Dermis microvascular lymphatic vessel endothelial cell (primary cell): Measurements from ENCODE around the gene PTPN14. TPM values are rescaled to one million over a fixed set of nuclear protein-coding genes. Genes with fewer than 3 reads are reported as not detected.
A peak's percentile ranks its signal among the peaks of the same experiment; 100 is the strongest.

Source experiments
- DNase-seq, 2 donors: peaks; one replicate each; pipeline versions ENCODE4 v3.0.0 to v3.0.0-alpha.2; 2010; ENCODE audit warnings: low read depth in 2 of 2
- total RNA-seq: library from RNA; depleted of rRNA; stranded (reverse); fragments of >200 nt; gene quantifications from 2 replicates; pipeline ENCODE4 v1.2.1, GENCODE V29; 2014

Gene PTPN14
- total RNA-seq, 1 donor from 2014 or later: 54.3 TPM

DNA sequence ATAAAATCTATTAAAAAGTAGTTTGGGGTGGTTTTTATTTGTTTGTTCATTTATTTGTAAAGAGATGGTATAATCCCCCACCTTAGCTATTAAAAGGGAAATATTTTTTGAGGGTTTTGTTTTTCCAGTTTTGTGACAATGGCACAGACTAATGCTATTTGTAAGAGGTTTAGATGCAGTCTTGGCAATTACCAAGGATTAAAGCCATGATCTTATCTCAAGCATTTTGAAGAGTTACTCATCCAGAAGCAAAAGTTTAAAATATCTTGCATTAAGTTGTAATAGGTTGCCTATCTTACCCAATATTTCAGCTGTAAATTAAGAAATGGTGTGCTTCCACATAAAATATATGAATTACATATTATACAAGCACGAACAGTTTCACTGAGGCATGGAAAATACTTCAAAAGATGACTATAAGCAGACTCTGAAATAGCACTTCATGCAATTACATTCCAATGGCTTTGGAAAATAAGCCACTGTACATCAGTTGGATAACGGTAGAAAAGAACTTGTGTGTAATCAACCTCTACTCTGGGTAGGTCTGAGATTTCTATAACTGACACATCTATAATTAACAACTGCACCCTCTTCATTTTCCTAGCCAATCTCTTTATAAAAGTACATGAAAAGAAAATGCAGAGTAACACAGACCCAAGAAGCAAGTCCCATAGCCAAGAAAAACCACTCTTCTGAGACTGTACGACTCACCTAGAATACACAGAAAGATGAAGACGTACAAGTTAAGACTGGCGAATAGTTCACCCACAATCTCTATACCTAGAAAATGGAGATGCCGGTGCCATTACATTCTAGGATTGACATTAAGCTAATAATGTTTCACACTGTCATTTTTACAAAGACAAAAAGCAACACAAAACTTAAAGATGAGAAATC is 95.2 kb downstream of the PTPN14 start:
- no peak for DNase-seq

DNA sequence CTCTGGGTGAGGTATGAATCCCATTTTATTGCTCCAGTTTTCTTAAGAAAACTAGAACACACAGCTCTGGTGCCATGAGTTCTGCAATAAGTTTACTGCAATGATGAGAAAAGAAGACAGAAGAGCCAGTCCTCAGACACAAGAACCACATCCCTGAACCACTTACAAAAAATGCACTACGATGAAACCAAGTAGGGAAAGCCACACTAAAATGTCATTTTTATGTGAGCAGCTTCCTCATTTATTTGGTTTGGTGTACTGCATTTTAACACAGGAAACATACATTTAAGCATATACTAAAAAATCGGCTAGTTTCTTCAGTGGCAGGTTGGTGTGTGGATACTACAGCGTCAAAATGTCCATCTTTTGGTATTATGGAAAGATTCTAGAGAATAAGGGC is 95.9 kb downstream of the PTPN14 start:
- DNase-seq: no peak

DNA sequence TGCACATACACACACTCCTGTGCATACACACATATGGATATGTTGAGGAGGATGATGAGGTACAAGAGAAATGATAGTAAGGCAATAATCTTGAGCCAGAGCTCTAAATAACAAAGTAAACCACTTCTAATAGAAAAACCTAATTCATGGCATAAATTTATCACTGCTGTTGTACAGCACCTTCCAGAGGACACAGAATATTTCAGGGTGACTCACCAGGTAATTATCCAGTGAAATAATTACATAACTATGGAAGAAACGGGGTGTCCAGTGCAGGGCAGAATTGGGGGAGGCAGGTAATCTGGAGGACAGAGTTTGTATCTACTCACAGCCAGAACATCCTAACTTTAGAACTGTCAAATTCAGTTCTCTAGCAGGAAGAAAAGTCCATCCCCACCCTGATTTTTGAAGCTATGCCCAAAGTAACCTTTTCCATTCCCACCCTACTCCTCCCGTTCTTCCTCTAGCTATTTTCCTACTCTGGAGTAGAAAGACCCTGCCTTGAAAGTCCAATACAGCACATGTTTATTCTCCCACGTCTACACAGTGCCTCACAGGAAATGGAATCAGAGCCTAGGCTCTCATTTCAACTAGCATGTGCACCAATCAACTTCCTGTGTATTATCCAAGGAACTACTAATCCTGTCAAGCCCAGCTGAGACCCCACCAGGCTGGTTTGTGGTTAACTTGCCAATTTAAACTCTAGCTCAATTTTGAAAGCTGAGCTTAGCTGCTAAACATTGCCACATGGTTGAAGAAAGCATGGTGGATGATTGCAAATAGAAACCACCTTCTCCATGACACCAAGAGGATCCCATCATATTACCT is 96.6 kb downstream of the PTPN14 start:
- peak in 1 of 2 donors; percentile 90 for DNase-seq

DNA sequence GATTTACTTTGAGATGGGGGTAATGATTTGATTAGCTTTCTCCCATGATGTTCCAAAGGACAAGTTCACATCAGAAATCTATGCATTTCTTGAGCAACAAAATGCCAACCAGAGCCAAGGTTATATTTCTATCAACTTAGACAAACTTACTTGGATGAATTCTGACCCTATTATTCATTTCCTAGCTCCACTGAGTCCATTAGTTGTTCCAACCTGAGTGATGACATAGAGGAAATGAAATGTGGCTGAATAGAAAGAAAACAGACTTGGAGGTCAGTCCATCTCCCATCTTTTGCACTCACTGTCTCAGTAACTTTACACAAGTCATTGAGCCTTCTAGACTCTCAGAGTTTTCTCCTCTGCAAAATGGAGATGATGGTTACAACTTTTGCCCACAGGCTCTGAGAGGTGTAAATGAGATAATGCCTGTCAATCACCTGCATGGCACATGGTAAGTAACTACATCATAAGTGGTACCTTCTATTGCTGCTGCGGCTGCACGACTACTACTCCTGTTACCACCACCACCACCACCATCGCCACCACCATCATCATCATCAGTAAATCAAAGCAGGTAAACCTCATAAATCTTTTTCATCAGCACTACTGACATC is 98.2 kb downstream of the PTPN14 start:
- DNase-seq: peak in 1 of 2 donors; percentile 83

DNA sequence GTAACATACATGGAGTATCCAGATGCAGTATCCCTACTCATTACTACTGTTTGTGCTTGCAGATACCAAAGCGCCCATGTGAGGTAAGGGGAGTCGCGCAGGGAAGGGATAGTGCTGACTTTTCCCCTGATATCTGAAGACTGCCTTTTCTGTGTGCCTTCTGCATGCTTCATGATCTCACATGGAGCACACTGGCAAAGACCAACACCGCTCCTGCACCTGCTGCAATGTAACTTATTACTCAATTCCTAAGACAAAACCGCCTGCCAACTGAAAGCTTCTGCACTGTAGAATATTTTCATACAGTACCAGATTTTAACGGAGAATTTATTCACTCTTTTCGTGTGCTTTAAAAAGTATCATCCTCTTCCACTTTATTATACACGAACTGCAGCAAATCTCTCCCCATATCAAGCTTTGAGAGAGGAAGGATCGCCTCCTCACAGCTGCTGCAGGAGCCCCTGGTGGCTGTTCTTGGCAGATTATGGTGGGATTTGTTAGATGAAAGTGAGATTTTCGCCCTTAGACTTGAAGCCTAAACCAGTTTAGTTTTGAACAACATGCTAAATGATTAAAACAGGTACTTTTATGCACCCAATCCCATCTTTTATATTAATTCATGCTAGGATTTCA is 99.1 kb downstream of the PTPN14 start:
- no peak for DNase-seq

DNA sequence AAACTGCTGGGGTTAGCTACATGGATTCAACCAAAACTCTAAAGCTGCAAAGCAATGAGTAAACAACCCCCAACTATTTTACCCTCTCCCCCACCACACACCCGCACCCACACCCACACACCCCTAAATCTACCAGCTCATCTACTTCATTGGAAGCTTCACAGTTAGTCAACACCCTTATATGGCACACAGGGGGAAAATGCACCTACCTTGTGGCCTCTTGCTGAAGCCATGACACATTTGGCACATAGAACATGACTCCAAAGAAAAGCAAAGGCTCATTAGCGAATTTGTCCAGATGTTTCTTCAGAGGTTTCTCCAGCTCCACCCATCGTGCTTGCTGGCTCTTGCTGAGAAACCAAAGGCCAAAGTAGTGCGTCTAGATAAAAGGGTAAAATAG is 99.8 kb downstream of the PTPN14 start:
- no peak for DNase-seq

DNA sequence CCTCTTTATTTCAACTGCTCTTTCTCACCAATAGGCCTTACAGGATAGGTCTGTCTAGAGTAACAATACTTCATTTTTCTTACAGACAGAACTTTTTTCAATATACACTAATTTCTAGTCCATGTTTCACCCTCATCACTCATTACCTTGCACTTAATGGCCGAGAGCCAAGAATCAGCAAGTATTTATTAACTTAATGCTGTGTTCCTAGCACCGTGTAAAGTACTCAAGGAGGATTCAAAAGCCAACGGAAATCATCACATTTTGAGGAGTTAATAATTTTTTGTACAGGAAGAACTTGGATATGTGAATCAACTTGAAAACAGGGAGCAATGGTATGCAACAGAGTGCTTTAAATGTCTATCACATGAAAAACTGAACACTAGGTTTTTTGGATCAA is 102.0 kb downstream of the PTPN14 start:
- no peak for DNase-seq

DNA sequence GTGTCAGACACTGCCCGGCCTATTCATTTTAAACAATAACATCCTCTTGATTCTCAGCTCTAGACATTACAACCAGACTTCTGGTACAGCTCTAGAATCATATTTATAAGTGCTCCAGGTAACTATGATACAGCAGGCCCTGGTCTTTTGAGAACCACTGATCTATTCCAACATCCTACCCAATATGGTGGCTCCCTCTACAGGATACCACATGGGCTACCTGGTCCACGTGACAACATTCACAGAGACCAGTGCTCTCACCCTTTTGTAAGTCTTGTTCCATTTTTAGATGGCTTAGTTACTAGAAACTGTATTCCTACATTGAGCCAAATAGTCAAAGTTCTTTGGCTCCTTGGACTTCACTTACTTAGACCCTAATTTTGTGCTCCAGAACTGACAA is 102.9 kb downstream of the PTPN14 start:
- no peak for DNase-seq

DNA sequence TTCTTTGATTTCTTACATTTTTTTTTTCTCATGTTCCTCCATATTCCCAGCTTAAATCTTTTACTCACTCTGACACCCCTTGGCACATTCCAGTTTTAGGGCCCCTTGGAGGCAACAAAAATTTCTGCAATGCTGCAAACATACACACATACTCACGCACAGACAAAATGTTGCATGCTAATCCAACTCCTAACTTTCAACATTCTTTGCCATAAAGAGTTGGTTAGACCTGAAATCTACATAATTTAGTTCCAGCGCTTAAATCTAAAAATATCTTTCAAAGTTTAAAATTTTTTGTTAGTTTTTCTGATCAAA is 103.9 kb downstream of the PTPN14 start:
- no peak for DNase-seq

DNA sequence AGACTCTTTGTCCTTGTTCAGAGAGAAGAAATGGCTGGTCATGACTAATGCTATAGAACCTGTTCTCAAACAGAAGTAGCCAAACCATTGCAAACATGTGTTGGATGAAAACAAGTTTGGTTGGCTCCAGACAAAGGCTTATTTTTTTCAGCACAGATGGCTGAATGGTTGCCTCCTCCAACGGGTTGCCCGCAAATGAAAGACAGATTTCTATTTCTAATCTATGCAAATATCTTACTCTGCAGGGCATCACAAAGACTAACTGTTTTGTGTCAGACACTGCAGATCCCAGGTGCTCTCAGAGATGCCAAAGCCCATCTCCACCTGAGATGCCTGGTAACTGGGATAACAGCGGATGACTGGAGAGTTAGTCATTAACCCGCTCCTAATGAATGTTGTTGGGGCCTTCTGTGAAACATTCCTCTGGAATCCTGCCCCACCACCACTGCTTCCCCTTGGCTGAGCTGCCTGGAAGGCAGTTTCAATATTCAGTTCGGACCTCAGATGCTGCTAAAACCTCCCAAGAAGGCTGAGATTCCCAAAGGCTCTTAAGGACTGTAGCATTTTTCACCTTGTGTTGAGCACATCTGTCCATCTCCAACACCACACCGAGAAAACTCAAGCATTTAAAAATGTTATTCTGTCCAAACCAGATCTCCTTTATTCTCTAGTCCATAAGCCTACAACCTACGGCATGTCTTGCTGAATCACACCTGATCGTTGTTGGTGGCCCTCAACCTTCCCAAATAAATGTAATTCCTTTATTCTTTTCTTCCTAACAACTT is 104.4 kb downstream of the PTPN14 start:
- DNase-seq: peak; percentile 36 to 89

DNA sequence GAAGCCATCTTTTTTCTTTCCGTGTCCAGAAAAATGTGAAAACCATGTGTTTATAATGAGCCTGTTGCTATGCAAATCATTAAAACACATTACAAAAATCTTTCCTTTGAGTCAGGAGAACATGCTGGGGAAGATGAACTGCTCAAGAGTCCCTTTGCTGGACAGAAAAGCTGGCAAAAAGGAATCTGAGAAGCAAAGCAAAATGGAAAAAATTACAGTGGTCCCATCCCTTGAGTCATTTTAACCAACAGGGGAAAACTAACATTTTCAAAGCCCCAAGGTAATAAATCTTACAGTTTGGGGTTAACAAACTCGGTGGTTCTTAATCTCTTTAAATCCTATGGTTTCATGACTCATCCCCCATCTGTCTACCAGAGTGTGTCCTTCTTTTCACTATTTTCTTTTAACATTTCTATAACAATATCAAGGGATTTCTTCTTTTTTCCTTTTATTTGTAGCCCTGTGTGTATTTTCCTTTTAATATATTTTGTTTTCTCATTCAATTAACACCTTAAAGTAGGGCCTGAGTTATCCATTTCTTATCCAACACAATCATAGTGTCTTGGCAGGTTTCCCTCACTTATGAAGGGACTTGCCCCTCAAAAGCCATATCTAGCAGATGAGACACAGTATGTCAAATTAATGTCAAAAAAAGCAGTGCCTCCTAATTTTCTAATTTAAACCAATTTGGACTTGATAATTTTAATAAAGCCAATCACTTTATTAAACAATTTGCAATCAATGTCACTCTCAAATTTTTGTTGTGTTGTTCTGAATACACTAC is 105.4 kb downstream of the PTPN14 start:
- no peak for DNase-seq

DNA sequence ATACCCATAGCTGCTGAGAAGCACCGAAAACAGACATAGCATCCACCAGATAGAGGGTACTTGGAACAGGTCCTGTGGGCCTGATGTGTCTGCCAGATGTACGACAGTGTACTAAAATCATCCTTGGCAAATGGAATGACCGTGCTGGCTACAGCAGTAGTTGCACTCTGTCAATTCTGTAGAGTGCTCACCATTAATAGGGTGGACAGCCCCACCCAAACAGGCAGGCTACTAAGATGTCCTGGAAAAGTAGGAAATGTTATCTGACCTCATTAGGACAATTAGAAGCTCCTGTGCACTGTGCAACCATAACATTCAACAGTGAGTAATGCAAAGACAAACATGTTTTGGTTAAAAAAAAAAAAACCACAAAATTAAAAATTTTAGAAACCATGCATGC is 106.2 kb downstream of the PTPN14 start:
- no peak for DNase-seq

DNA sequence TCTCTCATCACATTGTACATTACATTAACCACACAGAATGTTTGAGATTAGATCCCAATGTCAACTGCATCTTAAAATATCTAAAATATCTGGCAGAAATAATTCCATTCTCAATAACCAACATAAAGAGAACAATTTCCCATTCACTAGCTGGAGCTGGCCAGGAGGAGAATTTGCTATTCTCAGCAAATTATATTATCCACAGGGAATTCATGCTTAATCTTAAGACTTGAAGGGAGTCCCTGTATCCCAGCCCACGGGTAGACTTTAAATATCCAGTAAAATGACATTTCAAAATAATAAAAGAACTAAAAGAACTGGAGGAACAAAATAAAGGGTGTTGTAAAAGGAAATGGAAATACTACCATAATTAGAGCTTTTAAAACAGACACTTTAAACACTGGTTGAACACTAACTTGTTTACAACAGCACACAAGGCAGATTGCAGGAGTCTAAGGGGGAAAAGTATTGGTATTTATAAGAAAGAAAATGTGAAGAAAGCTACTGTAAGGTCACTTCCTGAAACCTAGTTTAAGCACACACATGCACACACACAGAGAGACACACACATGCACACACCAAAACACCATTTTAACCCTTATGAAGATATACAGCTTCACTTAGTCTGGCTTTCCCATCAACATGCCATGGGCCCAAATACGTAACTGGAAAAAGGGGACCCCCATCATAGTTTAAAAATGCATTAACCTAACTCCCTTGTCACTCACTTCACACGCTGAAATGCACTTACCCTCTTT is 107.0 kb downstream of the PTPN14 start:
- no peak for DNase-seq

DNA sequence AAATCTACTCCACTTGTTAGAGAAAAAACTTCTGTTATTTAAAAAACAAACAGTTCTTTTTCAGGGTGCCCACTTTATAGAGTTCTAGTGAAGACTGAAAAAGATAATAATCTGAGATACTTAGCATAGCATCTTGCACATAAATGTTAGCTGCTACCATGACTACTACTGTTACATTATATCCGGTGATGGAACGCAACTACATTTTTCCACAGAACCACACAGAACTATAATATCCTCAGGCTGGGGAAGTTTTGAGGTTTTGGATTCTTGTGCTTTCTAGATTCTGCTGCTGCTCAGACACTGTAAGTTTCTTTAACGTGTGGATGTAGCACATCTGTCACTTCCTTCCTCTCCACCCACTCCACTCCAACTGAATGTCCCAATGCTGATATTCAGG is 110.3 kb downstream of the PTPN14 start:
- DNase-seq: peak; percentile 54 to 65

DNA sequence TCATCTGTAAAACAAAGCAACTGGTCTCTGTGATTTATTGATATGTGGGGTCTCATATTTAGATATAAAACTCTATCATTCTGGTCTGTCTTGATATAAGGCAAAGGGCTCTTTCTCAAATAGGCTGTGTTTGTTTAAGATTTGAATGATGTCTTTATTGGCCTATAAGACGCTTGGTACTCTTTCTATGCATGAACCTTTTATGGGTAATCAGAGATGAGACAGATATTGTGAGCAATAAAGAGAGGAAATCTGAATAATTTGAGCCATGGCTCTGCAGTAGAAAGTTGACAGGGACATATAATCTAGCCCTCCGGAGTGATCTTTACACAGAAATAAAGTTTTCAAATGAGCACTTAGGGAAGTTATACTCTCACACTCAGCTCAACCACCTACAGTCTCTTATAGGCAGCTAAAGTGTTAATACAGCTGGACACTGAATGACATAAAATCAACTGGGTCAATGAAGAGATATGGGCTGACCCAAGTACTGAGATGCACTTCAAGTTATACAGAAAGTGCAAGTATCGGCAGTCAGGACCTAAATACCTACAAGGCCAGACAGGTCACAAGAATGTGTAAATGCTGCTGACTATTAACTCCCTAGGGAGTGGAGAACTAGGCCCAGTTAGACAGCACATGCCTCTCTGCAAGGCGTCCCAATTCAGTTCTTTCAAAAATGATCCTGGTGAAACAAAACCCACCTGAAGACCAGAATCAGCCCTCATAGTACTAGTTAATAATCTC is 111.0 kb downstream of the PTPN14 start:
- no peak for DNase-seq

DNA sequence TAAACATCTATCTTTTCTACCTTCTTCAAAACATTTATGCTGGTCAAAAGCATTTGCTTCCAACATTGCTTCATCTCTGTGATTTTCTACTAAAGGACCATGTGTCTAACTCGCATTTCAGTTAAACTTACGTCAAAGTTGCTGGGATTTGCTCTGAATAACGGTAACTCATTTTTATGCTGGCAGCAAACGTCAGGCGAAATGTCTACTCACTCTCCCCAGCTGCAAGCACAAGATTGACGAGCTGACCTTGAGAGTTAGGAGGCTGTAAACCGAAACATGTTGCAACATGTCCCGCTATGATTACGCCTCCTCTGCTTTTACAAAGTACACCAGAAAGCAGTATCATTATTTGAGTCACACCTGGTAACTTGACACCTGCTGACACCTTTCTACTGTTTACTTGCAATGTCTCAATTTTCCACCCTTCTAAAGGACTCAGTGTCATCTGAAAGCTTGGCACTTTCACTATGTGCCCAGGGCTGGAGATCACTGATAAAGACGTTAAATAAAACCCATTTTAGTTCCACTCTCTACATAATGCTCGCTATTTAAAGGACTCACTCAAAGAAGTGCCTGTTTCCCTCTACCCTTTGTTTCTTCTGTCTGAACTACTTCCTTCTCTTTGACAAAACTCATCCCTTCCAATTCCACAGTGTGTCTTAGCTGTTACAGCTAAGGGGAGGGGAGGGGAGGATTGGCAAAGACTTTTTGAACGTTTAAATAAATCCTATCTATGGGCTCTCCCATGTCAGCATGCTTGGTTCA is 111.9 kb downstream of the PTPN14 start:
- DNase-seq: no peak

DNA sequence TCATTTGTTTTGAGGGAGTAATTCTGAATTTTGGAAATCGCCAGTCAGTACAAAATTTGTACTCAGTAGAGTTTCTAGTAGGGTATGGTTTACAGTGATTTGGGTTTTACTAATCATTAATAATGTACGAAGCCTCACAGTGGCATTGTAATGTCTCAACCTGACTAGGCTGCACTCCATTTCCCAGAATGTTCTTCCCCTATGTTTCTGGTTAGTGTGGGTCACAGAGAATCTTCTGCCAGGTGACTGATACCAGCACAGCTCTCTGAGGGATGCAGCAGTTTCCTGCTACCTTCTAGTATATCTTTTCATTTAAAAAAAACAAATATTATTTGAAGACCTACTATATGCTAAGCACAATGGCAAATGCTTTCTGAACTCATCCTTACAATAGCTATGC is 112.9 kb downstream of the PTPN14 start:
- DNase-seq: no peak

DNA sequence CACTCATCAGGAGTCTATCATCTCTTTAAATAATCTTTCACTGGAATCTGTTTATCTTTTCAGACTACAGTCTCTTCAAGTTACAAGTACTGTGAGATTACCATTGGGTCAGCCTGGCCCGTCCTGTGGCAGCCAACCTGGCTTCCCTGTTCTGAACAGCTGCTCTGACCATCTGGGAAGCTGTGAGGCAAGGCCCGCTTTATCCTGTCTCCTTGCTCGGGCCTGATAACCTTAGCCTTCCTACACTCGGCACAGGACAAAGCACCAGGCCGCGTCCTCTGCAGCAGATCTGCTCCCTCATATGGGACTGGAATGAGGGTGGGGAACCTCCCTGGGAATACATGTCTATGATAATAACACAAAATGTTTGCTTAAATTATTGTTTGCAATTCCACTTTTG is 113.3 kb downstream of the PTPN14 start:
- no peak for DNase-seq
